GM12878 (cell line): ENCODE data around the gene CCP110. TPM values are rescaled to one million over a fixed set of nuclear protein-coding genes. Genes with fewer than 3 reads are reported as not detected.

Source experiments
- ATAC-seq: fragments of 200-7000 bp; cut with Tn5 transposase; 3 replicates; pipeline ENCODE4 v1.9.1; 2020; ENCODE audit warnings: mild to moderate bottlenecking, moderate library complexity
- BruUV-seq: library from RNA; stranded (reverse); fragments of 400-500 nt; replicated peaks from 2 replicates; lab custom pipeline; 2021; lab: Mats Ljungman, UMichigan
- CTCF ChIA-PET: fragments of 300-600 bp; sonication (Branson Sonifier 250); formaldehyde crosslinking; extraction: SDS; loops from one replicate; lab custom pipeline; 2021; ENCODE audit warnings: inconsistent platforms; lab: Yijun Ruan, JAX
- POLR2A ChIA-PET: fragments of 350-600 bp; formaldehyde crosslinking; extraction: SDS; loops from one replicate; lab custom pipeline; 2021; ENCODE audit warnings: inconsistent platforms; lab: Charles Lee
- RAD21 ChIA-PET: fragments of 300-600 bp; sonication (Branson Sonifier 250); formaldehyde crosslinking; loops from one replicate; lab custom pipeline; 2023; ENCODE audit warnings: antibody characterized with exemption; ENCODE audit not compliant: unreplicated experiment; lab: Charles Lee
- SMC1A ChIA-PET: fragments of 300-600 bp; sonication (Branson Sonifier 250); formaldehyde crosslinking; loops from one replicate; lab custom pipeline; 2023; ENCODE audit not compliant: unreplicated experiment, uncharacterized antibody; lab: Charles Lee
- DNase-seq: peaks from one replicate; pipeline ENCODE4 v3.0.0-alpha.2; 2011; ENCODE audit warnings: low read depth, low spot score
- FAIRE-seq: peaks from 3 replicates; lab custom pipeline; 2011; peaks lifted over from hg19 to GRCh38; lab: Jason Lieb, UNC
- H2AFZ ChIP-seq: 2 replicates; pipeline ENCODE4 v1.6.0; 2011; ENCODE audit warnings: low read depth, low read length, control low read depth; ENCODE audit not compliant: control insufficient read depth
- H3K27ac ChIP-seq: 2 replicates; pipeline ENCODE4 v1.5.1; 2011; ENCODE audit warnings: control low read depth; ENCODE audit not compliant: control insufficient read depth, insufficient read depth
- H3K27me3 ChIP-seq, 2 experiments: replicated peaks in 1 of 2; 2 replicates each; pipeline versions ENCODE4 v1.6.0 to v1.6.1; 2011; ENCODE audit warnings: low read length in 1 of 2; ENCODE audit not compliant: control insufficient read depth in 2 of 2, insufficient read depth in 2 of 2
- H3K36me3 ChIP-seq, 2 experiments: 2 replicates each; pipeline ENCODE4 v1.5.1; 2011; ENCODE audit warnings: low read length in 1 of 2; ENCODE audit not compliant: control insufficient read depth in 2 of 2, insufficient read depth in 2 of 2
- H3K4me1 ChIP-seq: 2 replicates; pipeline ENCODE4 v1.6.1; 2011; ENCODE audit warnings: mild to moderate bottlenecking, low read length, moderate library complexity, mixed read lengths; ENCODE audit not compliant: control insufficient read depth, insufficient read depth
- H3K4me2 ChIP-seq: 2 replicates; pipeline ENCODE4 v1.6.0; 2011; ENCODE audit warnings: control low read depth; ENCODE audit not compliant: control insufficient read depth, insufficient read depth
- H3K4me3 ChIP-seq: fragments of 200-600 bp; sonication (generic); 2 replicates; pipeline ENCODE4 v1.5.1; 2016
- H3K79me2 ChIP-seq: 2 replicates; pipeline ENCODE4 v1.6.0; 2011; ENCODE audit warnings: low read length; ENCODE audit not compliant: control insufficient read depth, insufficient read depth
- H3K9ac ChIP-seq: 2 replicates; pipeline ENCODE4 v1.8.0; 2011; ENCODE audit warnings: low read length, control low read depth, mixed read lengths; ENCODE audit not compliant: control insufficient read depth, insufficient read depth
- H3K9me3 ChIP-seq: replicated peaks from 3 replicates; pipeline ENCODE4 v1.5.1; 2011; ENCODE audit warnings: mild to moderate bottlenecking, low read length; ENCODE audit not compliant: control insufficient read depth, insufficient read depth
- H4K20me1 ChIP-seq: 2 replicates; pipeline ENCODE4 v1.6.0; 2011; ENCODE audit not compliant: control insufficient read depth, insufficient read depth
- ATF3 ChIP-seq: IDR thresholded peaks from 2 replicates; pipeline ENCODE4 v1.6.1; 2011; ENCODE audit warnings: low read depth, mild to moderate bottlenecking, low read length, moderate library complexity, borderline replicate concordance; ENCODE audit errors: extremely low read depth
- BCL3 ChIP-seq: IDR thresholded peaks from 2 replicates; pipeline ENCODE4 v1.6.1; 2011; ENCODE audit warnings: borderline replicate concordance, low read depth, mild to moderate bottlenecking, moderate library complexity, low read length; ENCODE audit not compliant: insufficient read depth, poor library complexity, severe bottlenecking
- CHD4 ChIP-seq: fragments of 200-600 bp; sonication (generic); IDR thresholded peaks from 2 replicates; pipeline ENCODE4 v1.6.1; 2016; ENCODE audit warnings: mild to moderate bottlenecking
- HDAC2 ChIP-seq: fragments of 200-600 bp; sonication (generic); IDR thresholded peaks from 2 replicates; pipeline ENCODE4 v1.6.1; 2017
- MEF2A ChIP-seq: IDR thresholded peaks from 2 replicates; pipeline ENCODE4 v1.6.1; 2011; ENCODE audit warnings: low read depth, mild to moderate bottlenecking, low read length, moderate library complexity; ENCODE audit not compliant: insufficient read depth
- MYB ChIP-seq: fragments of 150-350 bp; IDR thresholded peaks from 2 replicates; pipeline ENCODE4 v1.6.1; 2014; ENCODE audit warnings: mild to moderate bottlenecking, low read depth, low read length, borderline replicate concordance
- MYC ChIP-seq: IDR thresholded peaks from 2 replicates; pipeline ENCODE4 v1.6.1; 2011; ENCODE audit warnings: mild to moderate bottlenecking, low read length, moderate library complexity, inconsistent platforms; ENCODE audit not compliant: insufficient read depth, insufficient replicate concordance, insufficient read length, severe bottlenecking
- NFYB ChIP-seq: IDR thresholded peaks from 2 replicates; pipeline ENCODE4 v1.6.1; 2011; ENCODE audit warnings: low read depth, mild to moderate bottlenecking, low read length, improper control_type of control experiment, moderate library complexity; ENCODE audit not compliant: insufficient read depth
- NR2F1 ChIP-seq: fragments of 450-650 bp; conservative IDR thresholded peaks from 2 replicates; pipeline ENCODE4 v1.6.1; 2017; ENCODE audit warnings: mild to moderate bottlenecking
- RAD21 ChIP-seq: IDR thresholded peaks from 2 replicates; pipeline ENCODE4 v1.6.1; 2011; ENCODE audit warnings: mild to moderate bottlenecking, low read depth, low read length, moderate library complexity; ENCODE audit not compliant: insufficient read depth
- RAD51 ChIP-seq: fragments of 450-650 bp; IDR thresholded peaks from 2 replicates; pipeline ENCODE4 v1.6.1; 2016; ENCODE audit warnings: moderate library complexity, mild to moderate bottlenecking, inconsistent platforms
- SMAD1 ChIP-seq: fragments of 450-650 bp; IDR thresholded peaks from 2 replicates; pipeline ENCODE4 v1.6.1; 2018; ENCODE audit warnings: mild to moderate bottlenecking, low read depth; ENCODE audit not compliant: partially characterized antibody
- SUZ12 ChIP-seq: fragments of 200-600 bp; sonication (generic); IDR thresholded peaks from one replicate; pipeline ENCODE4 v1.6.1; 2018; ENCODE audit warnings: antibody characterized with exemption, mild to moderate bottlenecking; ENCODE audit not compliant: unreplicated experiment
- ZBTB40 ChIP-seq: fragments of 450-650 bp; IDR thresholded peaks from 2 replicates; pipeline ENCODE4 v1.6.1; 2016; ENCODE audit warnings: mild to moderate bottlenecking, moderate library complexity, borderline replicate concordance
- ZNF217 ChIP-seq: fragments of 450-650 bp; IDR thresholded peaks from 2 replicates; pipeline ENCODE4 v1.6.1; 2017; ENCODE audit warnings: antibody characterized with exemption, mild to moderate bottlenecking
- WGBS: methylation state at CpG from one replicate; pipeline ENCODE4 v1.1.6; 2016; ENCODE audit warnings: low lambda C conversion rate; ENCODE audit not compliant: insufficient replicate concordance, insufficient coverage; ENCODE audit errors: missing lambda C conversion rate; 5-methylcytosine and 5-hydroxymethylcytosine counted together
- in situ Hi-C: fragments of 300-500 bp; cut with MboI; formaldehyde crosslinking; loops from 9 replicates; pipeline ENCODE4 v1.14.3; 2018; ENCODE audit warnings: mixed read lengths
- intact Hi-C: fragments of 100-400 bp; cut with micrococcal nuclease; formaldehyde crosslinking; loops from one replicate; pipeline ENCODE4 v1.14.2; 2022; ENCODE audit not compliant: unreplicated experiment
- polyA plus RNA-seq, 11 experiments: library from polyadenylated mRNA; depleted of rRNA in 4 of 11; unstranded in 6 of 11; stranded (reverse) in 5 of 11; fragments of >200 nt; fragmentation: Nextera tagmentation in 4 of 11; fragmentation: Illumina TruSeq in 1 of 11; extraction: Ambion mirVana in 4 of 11; extraction: Trizol in 1 of 11; gene quantifications; 1 replicate in 1 of 11; 2 replicates in 10 of 11; pipeline versions ENCODE4 v1.2.1 to v1.2.3, GENCODE V29; 2011 to 2016; ENCODE audit warnings: inconsistent platforms in 2 of 11, missing spikeins in 2 of 11, low read depth in 1 of 11
- total RNA-seq, 4 experiments: library from RNA; depleted of rRNA in 3 of 4; stranded (reverse); fragments of >200 nt in 3 of 4; fragmentation: Illumina TruSeq in 1 of 4; extraction: Trizol in 1 of 4; gene quantifications; 2 replicates each; pipeline versions ENCODE4 v1.2.1 to v1.2.3, GENCODE V29; 2013 to 2021

The CCP110 gene
- total and polyA plus RNA-seq, 10 of the 15 experiments (the other 5 are each of a cell fraction or from before 2014, with no cell fraction given) = 6.4 to 38.1 (median 26.7) TPM

GRCh38 chr16:19481296-19481695 lies 42.4 kb upstream of the CCP110 start (continued):
- TF ChIP-seq ZBTB40 = no peak
- TF ChIP-seq MYC = no peak

GRCh38 chr16:19481769-19482168 lies 42.0 kb upstream of the CCP110 start:
- FAIRE-seq (no peak), ATAC-seq (no peak), DNase-seq (no peak)
- 70% methylated on average over 5 of the region's 5 CpGs for WGBS
- H3K4me3 ChIP-seq = no peak overlapping the region
- H3K4me2 ChIP-seq = no peak overlapping the region
- H3K27ac ChIP-seq = no peak overlapping the region
- no peak overlapping the region for H3K9ac ChIP-seq
- BruUV-seq = no TSS peak
- ChIA-PET SMC1A (no interaction called here), RAD21 (no interaction called here), CTCF (interaction anchor here (1.0 kb wide), 1 partner anchor 21 kb away, joined by 3 read pairs; no protein-coding TSS in a partner anchor), POLR2A (no interaction called here)
- H3K27me3 ChIP-seq = no peaks in the 10 kb centered on the region
- no peaks in the 10 kb centered on the region for H3K9me3 ChIP-seq
- no peaks in the 10 kb centered on the region for H3K4me1 ChIP-seq
- H2AFZ ChIP-seq = no peak overlapping the region
- TF ChIP-seq SMAD1 (no peak), RAD51 (no peak), MYC (no peak), MEF2A (no peak), MYB (no peak), RAD21 (no peak), HDAC2 (no peak), CHD4 (no peak), NFYB (no peak), NR2F1 (no peak), BCL3 (no peak), SUZ12 (no peak), ZNF217 (no peak), ATF3 (no peak)
- in situ Hi-C loops = no loop called here
- intact Hi-C loops = no loop called here
- no peaks in the 10 kb centered on the region for H4K20me1 ChIP-seq
- no peaks in the 10 kb centered on the region for H3K36me3 ChIP-seq
- no peaks in the 10 kb centered on the region for H3K79me2 ChIP-seq
